Measurements from ENCODE around the gene CATSPERZ. TPM values are rescaled to one million over a fixed set of nuclear protein-coding genes. Genes with fewer than 3 reads are reported as not detected.

The CATSPERZ gene
- total and polyA plus RNA-seq, 9 of the 15 experiments (the other 6 are each of a cell fraction or from before 2014, with no cell fraction given) = 0.86 to 8.5 (median 3.5) TPM

DNA sequence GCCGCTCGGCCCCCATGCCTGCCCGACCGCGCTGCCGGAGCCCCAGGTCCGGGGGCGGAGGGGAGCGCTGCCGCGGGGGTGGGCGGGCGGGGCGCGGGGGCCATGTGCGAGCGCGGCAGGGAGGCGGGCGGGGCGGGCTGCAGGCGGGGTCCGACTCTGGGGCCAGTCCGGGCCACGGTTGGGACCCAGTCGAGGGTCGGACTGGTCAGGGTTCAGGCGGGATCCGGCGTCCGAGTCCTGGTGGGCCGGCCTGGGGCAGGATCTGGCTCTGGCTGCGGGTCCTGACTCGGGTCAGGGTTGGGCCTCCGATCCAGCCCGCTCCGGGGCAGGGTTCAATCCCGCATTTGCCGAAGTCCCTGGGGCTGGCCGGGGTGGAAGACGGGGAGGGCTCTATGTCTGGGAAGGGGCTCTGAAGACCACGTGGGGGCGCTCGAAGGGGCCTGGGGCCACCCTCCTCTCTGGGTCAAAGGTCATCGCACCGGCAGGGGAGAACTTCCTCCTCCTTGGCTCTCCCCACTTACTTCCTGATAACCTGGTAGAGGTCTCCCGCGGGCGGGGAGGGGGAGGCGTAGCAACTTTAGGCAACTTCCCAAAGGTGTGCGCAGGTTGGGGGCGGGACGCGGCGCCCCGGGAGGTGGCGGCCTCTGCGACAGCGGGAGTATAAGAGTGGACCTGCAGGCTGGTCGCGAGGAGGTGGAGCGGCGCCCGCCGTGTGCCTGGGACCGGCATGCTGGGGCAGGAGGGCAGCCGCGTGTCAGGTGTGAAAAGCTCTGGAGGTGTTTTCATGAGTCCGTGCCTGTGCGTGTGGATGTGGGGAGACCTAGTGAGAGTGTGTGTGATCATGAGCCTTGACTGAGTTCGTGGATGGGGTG is 5.8 kb downstream of the CATSPERZ start (continued):
- TF ChIP-seq ARID4B (CRISPR knock-in tag; IDR thresholded peaks at IDR 0.05) = peak; percentile 73
- no peak for TF ChIP-seq SMARCA5 (IDR thresholded peaks at IDR 0.05)
- no peak for TF ChIP-seq BCOR (IDR thresholded peaks at IDR 0.05)
- no peak for TF ChIP-seq NR4A1 (CRISPR knock-in tag; IDR thresholded peaks at IDR 0.05)
- TF ChIP-seq NR4A1 (tag; IDR thresholded peaks at IDR 0.05) = no peak
- TF ChIP-seq CGGBP1 (CRISPR knock-in tag; IDR thresholded peaks at IDR 0.05) = no peak
- TF ChIP-seq ZNF511 (CRISPR knock-in tag; IDR thresholded peaks at IDR 0.05) = no peak
- 0 out of 2 replicates have a peak, but pooled peaks have one; percentile 61 for TF ChIP-seq FOXK1 (CRISPR knock-in tag; IDR thresholded peaks at IDR 0.05; ENCODE audit: borderline replicate concordance)
- TF ChIP-seq SAP30 (IDR thresholded peaks at IDR 0.05; ENCODE audit: borderline replicate concordance, insufficient read depth, low read depth, low read length, poor library complexity, severe bottlenecking) = peak; percentile 56
- TF ChIP-seq ETS2 (tag; IDR thresholded peaks at IDR 0.05; ENCODE audit: borderline replicate concordance, poor library complexity, severe bottlenecking) = no peak
- TF ChIP-seq ZEB2 (IDR thresholded peaks at IDR 0.05) = peak; percentile 77
- TF ChIP-seq, protein P1, sequence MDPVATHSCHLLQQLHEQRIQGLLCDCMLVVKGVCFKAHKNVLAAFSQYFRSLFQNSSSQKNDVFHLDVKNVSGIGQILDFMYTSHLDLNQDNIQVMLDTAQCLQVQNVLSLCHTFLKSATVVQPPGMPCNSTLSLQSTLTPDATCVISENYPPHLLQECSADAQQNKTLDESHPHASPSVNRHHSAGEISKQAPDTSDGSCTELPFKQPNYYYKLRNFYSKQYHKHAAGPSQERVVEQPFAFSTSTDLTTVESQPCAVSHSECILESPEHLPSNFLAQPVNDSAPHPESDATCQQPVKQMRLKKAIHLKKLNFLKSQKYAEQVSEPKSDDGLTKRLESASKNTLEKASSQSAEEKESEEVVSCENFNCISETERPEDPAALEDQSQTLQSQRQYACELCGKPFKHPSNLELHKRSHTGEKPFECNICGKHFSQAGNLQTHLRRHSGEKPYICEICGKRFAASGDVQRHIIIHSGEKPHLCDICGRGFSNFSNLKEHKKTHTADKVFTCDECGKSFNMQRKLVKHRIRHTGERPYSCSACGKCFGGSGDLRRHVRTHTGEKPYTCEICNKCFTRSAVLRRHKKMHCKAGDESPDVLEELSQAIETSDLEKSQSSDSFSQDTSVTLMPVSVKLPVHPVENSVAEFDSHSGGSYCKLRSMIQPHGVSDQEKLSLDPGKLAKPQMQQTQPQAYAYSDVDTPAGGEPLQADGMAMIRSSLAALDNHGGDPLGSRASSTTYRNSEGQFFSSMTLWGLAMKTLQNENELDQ (CRISPR knock-in tag; IDR thresholded peaks at IDR 0.05; ENCODE audit: borderline replicate concordance) = no peak
- peak; percentile 27 for TF ChIP-seq JUND (IDR thresholded peaks at IDR 0.05; ENCODE audit: borderline replicate concordance, low read depth, low read length)
- no peak for TF ChIP-seq JUND (tag; IDR thresholded peaks at IDR 0.05; ENCODE audit: borderline replicate concordance, low read depth, low read length)
- no peak for TF ChIP-seq IFI16 (CRISPR knock-in tag; IDR thresholded peaks at IDR 0.05)
- TF ChIP-seq RBM15 (IDR thresholded peaks at IDR 0.05; ENCODE audit: insufficient read depth, low read length) = no peak
- TF ChIP-seq HDGF (IDR thresholded peaks at IDR 0.05) = peak; percentile 40; the same call in 1 of the 2 replicates
- no peak for TF ChIP-seq NFXL1 (CRISPR knock-in tag; IDR thresholded peaks at IDR 0.05)
- no peak for TF ChIP-seq ZSCAN29 (IDR thresholded peaks at IDR 0.05)
- TF ChIP-seq ZBTB17 (CRISPR knock-in tag; IDR thresholded peaks at IDR 0.05) = peak; percentile 22; the same call in 1 of the 2 replicates
- peak; percentile 28; the same call in 1 of the 2 replicates for TF ChIP-seq ZNF121 (CRISPR knock-in tag; conservative IDR thresholded peaks at IDR 0.05)
